Upper lobe of left lung (tissue), 4 donors: ENCODE measurements around the gene CTSE.
"Not testable (repeated sequence)": the region's sequence is repeated elsewhere in the genome, so short reads cannot be mapped to it uniquely, and the experiment has no call there.

ENCODE experiments used
- CTCF ChIP-seq, 6 experiments: fragments of 450-650 bp in 4 of 6; fragments of 200-600 bp in 2 of 6; sonication (generic) in 2 of 6; IDR thresholded peaks; one replicate each; pipeline ENCODE4 v1.5.1; 2016 to 2019; ENCODE audit warnings: antibody characterized with exemption in 6 of 6
- EP300 ChIP-seq, 4 donors: sonication (generic); formaldehyde crosslinking; IDR thresholded peaks; one replicate each; pipeline ENCODE4 v1.5.1; 2017; ENCODE audit warnings: antibody characterized with exemption in 4 of 4, control low read depth in 2 of 4
- POLR2A ChIP-seq, 4 donors: fragments of 450-650 bp; IDR thresholded peaks; one replicate each; pipeline ENCODE4 v1.5.1; 2016 to 2017; ENCODE audit warnings: antibody characterized with exemption in 4 of 4, mild to moderate bottlenecking in 2 of 4
- POLR2AphosphoS5 ChIP-seq, 2 donors: sonication (generic); formaldehyde crosslinking; IDR thresholded peaks; one replicate each; pipeline ENCODE4 v1.5.1; 2017; ENCODE audit warnings: antibody characterized with exemption in 2 of 2

- TF ChIP-seq CTCF, POLR2A, POLR2AphosphoS5, EP300 (IDR thresholded peaks at IDR 0.05): not testable (repeated sequence)
Measured at GRCh38 chr1:206064001-206064400, 40.3 kb upstream of the CTSE start.
